GM23338 (cell line): ENCODE data around the gene IKZF3. TPM values are rescaled to one million over a fixed set of nuclear protein-coding genes. Genes with fewer than 3 reads are reported as not detected.

ENCODE experiments used
- ATAC-seq: fragments of 200-7000 bp; cut with Tn5 transposase; 3 replicates; pipeline ENCODE4 v1.9.1; 2020
- DNase-seq: peaks from one replicate; pipeline ENCODE4 v3.0.0-alpha.2; 2015; ENCODE audit warnings: low spot score
- H2AFZ ChIP-seq: fragments of 200-600 bp; sonication (generic); 2 replicates; pipeline ENCODE4 v1.8.0; 2016; ENCODE audit warnings: antibody characterized with exemption, mild to moderate bottlenecking, moderate library complexity
- H3F3A ChIP-seq: fragments of 200-600 bp; sonication (generic); replicated peaks from 2 replicates; pipeline ENCODE4 v1.8.0; 2017; ENCODE audit warnings: antibody characterized with exemption, mixed run types, low read depth
- H3K27ac ChIP-seq: fragments of 200-600 bp; sonication (generic); 2 replicates; pipeline ENCODE4 v1.6.1; 2016; ENCODE audit warnings: low read depth
- H3K27me3 ChIP-seq: fragments of 200-600 bp; sonication (generic); 2 replicates; pipeline ENCODE4 v1.8.0; 2016; ENCODE audit warnings: mild to moderate bottlenecking, mixed run types, moderate library complexity; ENCODE audit not compliant: insufficient read depth
- H3K36me3 ChIP-seq: fragments of 200-600 bp; sonication (generic); 2 replicates; pipeline ENCODE4 v1.8.0; 2016; ENCODE audit warnings: mild to moderate bottlenecking; ENCODE audit not compliant: insufficient read depth
- H3K4me1 ChIP-seq: fragments of 200-600 bp; sonication (generic); 2 replicates; pipeline ENCODE4 v1.8.0; 2016; ENCODE audit warnings: mild to moderate bottlenecking, moderate library complexity; ENCODE audit not compliant: insufficient read depth
- H3K4me2 ChIP-seq: fragments of 200-600 bp; sonication (generic); 2 replicates; pipeline ENCODE4 v1.7.1; 2017; ENCODE audit warnings: mixed run types
- H3K4me3 ChIP-seq: fragments of 200-600 bp; sonication (generic); 2 replicates; pipeline ENCODE4 v1.6.1; 2016; ENCODE audit warnings: mixed run types
- H3K79me2 ChIP-seq: fragments of 200-600 bp; sonication (generic); replicated peaks from 2 replicates; pipeline ENCODE4 v1.8.0; 2017; ENCODE audit warnings: mild to moderate bottlenecking; ENCODE audit not compliant: insufficient read depth
- H3K9me2 ChIP-seq: fragments of 200-600 bp; sonication (generic); 2 replicates; pipeline ENCODE4 v1.8.0; 2017; ENCODE audit not compliant: insufficient read depth
- H4K20me1 ChIP-seq: fragments of 200-600 bp; sonication (generic); replicated peaks from 2 replicates; pipeline ENCODE4 v1.8.0; 2017; ENCODE audit warnings: mild to moderate bottlenecking; ENCODE audit not compliant: insufficient read depth
- H3K27ac Mint-ChIP-seq: 2 replicates; pipeline ENCODE4 v1.8.0; 2020; ENCODE audit warnings: inconsistent platforms, mild to moderate bottlenecking, moderate library complexity, mixed read lengths
- H3K27me3 Mint-ChIP-seq: 3 replicates; pipeline ENCODE4 v1.8.0; 2022; ENCODE audit warnings: low read depth, mild to moderate bottlenecking, moderate library complexity, mixed read lengths, inconsistent platforms; ENCODE audit not compliant: insufficient read depth, poor library complexity
- H3K36me3 Mint-ChIP-seq: 3 replicates; pipeline ENCODE4 v1.8.0; 2021; ENCODE audit warnings: low read depth, mild to moderate bottlenecking, inconsistent platforms, moderate library complexity, mixed read lengths
- H3K4me1 Mint-ChIP-seq: 3 replicates; pipeline ENCODE4 v1.8.0; 2020; ENCODE audit warnings: mild to moderate bottlenecking, inconsistent platforms, mixed read lengths
- H3K4me3 Mint-ChIP-seq: 3 replicates; pipeline ENCODE4 v1.8.0; 2021; ENCODE audit warnings: moderate library complexity, mild to moderate bottlenecking, inconsistent platforms, mixed read lengths
- H3K9me3 Mint-ChIP-seq: 3 replicates; pipeline ENCODE4 v1.8.0; 2020; ENCODE audit warnings: moderate library complexity, mild to moderate bottlenecking, inconsistent platforms, mixed read lengths
- CREB1 ChIP-seq: fragments of 250-450 bp; sonication (Bioruptor Pico); IDR thresholded peaks from 2 replicates; pipeline ENCODE4 v1.5.0; 2020; ENCODE audit warnings: low read depth, mild to moderate bottlenecking, moderate library complexity
- CTCF ChIP-seq, 2 experiments: fragments of 200-600 bp in 1 of 2; sonication (generic) in 1 of 2; conservative IDR thresholded peaks; 2 replicates each; pipeline versions ENCODE4 v1.5.1 to v1.6.1; 2016 to 2017; ENCODE audit warnings: antibody characterized with exemption in 2 of 2, low read depth in 2 of 2, mild to moderate bottlenecking in 2 of 2, moderate library complexity in 1 of 2
- ETS1 ChIP-seq: IDR thresholded peaks from 2 replicates; pipeline ENCODE4 v1.6.1; 2016; ENCODE audit warnings: antibody characterized with exemption
- EZH2 ChIP-seq: fragments of 200-600 bp; sonication (generic); IDR thresholded peaks from one replicate; pipeline ENCODE4 v1.8.0; 2017; ENCODE audit warnings: antibody characterized with exemption, mild to moderate bottlenecking, low read depth; ENCODE audit not compliant: unreplicated experiment
- EZH2phosphoT487 ChIP-seq: fragments of 200-600 bp; sonication (generic); IDR thresholded peaks from one replicate; pipeline ENCODE4 v1.8.1; 2018; ENCODE audit warnings: antibody characterized with exemption; ENCODE audit not compliant: unreplicated experiment
- JUNB ChIP-seq: IDR thresholded peaks from one replicate; pipeline ENCODE4 v1.6.1; 2016; ENCODE audit warnings: antibody characterized with exemption; ENCODE audit not compliant: unreplicated experiment
- NANOG ChIP-seq: IDR thresholded peaks from 2 replicates; pipeline ENCODE4 v1.6.1; 2016; ENCODE audit warnings: antibody characterized with exemption, borderline replicate concordance
- POLR2AphosphoS5 ChIP-seq: IDR thresholded peaks from 2 replicates; pipeline ENCODE4 v1.6.1; 2016; ENCODE audit warnings: antibody characterized with exemption, low read depth
- REST ChIP-seq: IDR thresholded peaks from one replicate; pipeline ENCODE4 v1.6.1; 2018; ENCODE audit warnings: antibody characterized with exemption; ENCODE audit not compliant: unreplicated experiment
- STAT1 ChIP-seq: IDR thresholded peaks from one replicate; pipeline ENCODE4 v1.6.1; 2016; ENCODE audit warnings: antibody characterized with exemption; ENCODE audit not compliant: unreplicated experiment
- ZNF114 ChIP-seq: fragments of 250-450 bp; sonication (Bioruptor Pico); IDR thresholded peaks from 2 replicates; pipeline ENCODE4 v1.5.0; 2020; ENCODE audit warnings: mild to moderate bottlenecking, moderate library complexity
- ZNF331 ChIP-seq: fragments of 250-450 bp; sonication (Bioruptor Pico); IDR thresholded peaks from 2 replicates; pipeline ENCODE4 v1.5.0; 2020; ENCODE audit warnings: low read depth, mild to moderate bottlenecking, moderate library complexity
- polyA plus RNA-seq: library from polyadenylated mRNA; unstranded; fragments of >200 nt; fragmentation: Nextera tagmentation; extraction: Ambion mirVana; gene quantifications from 2 replicates; pipeline ENCODE4 v1.2.1, GENCODE V29; 2016
- total RNA-seq: library from RNA; depleted of rRNA; stranded (reverse); fragments of >200 nt; shearing (Covaris generic); gene quantifications from 2 replicates; pipeline ENCODE4 v1.2.3, GENCODE V29; 2014

Gene IKZF3
- total and polyA plus RNA-seq, 2 experiments from 2014 or later = 0.11 to 0.76 TPM

GRCh38 chr17:39810939-39811728, 53.0 kb downstream of the IKZF3 start (continued):
- TF ChIP-seq REST (no peak), CREB1 (CRISPR knock-in tag) (no peak), NANOG (no peak), STAT1 (no peak), CTCF (conservative IDR thresholded peaks at IDR 0.05; ENCODE audit: low read depth in 2 of 2) (no peak)

GRCh38 chr17:39809221-39809620, 54.9 kb downstream of the IKZF3 start:
- Histone ChIP-seq H3K36me3 (no peaks in the 10 kb centered on the region), H2AFZ (no peak overlapping the region; the same call in 1 of the 2 replicates), H3K4me3 (no peak overlapping the region), H3K4me1 (no peaks in the 10 kb centered on the region), H3K27ac (no peak overlapping the region), H3K4me2 (no peak overlapping the region), H3K79me2 (no peaks in the 10 kb centered on the region), H3K9me2 (no peaks in the 10 kb centered on the region), H4K20me1 (no peaks in the 10 kb centered on the region), H3K27me3 (no peaks in the 10 kb centered on the region), H3F3A (no peaks in the 10 kb centered on the region)
- peaks cover 7% of the 10 kb centered on the region for H3K4me1 Mint-ChIP-seq
- no peak for ATAC-seq
- H3K27ac Mint-ChIP-seq = no peak overlapping the region
- H3K4me3 Mint-ChIP-seq = no peak overlapping the region
- no peaks in the 10 kb centered on the region for H3K27me3 Mint-ChIP-seq
- no peak for DNase-seq
- no peaks in the 10 kb centered on the region for H3K9me3 Mint-ChIP-seq
- no peaks in the 10 kb centered on the region for H3K36me3 Mint-ChIP-seq
- TF ChIP-seq REST (no peak), POLR2AphosphoS5 (no peak), EZH2 (no peak), ZNF114 (CRISPR knock-in tag) (no peak), ETS1 (no peak), ZNF331 (CRISPR knock-in tag) (no peak), NANOG (no peak), CTCF (conservative IDR thresholded peaks at IDR 0.05; ENCODE audit: low read depth in 2 of 2) (no peak), CREB1 (CRISPR knock-in tag) (no peak), JUNB (no peak), EZH2phosphoT487 (no peak), STAT1 (no peak)
